Inferior parietal cortex (tissue), 1 donor: Measurements from ENCODE around the gene CCDC169.
"Not testable (repeated sequence)": the region's sequence is repeated elsewhere in the genome, so short reads cannot be mapped to it uniquely, and the experiment has no call there.

Experiments used
- DNase-seq: peaks from one replicate; pipeline ENCODE4 v3.0.0-alpha.2; 2016; ENCODE audit errors: extremely low spot score

The CCDC169 gene

DNA sequence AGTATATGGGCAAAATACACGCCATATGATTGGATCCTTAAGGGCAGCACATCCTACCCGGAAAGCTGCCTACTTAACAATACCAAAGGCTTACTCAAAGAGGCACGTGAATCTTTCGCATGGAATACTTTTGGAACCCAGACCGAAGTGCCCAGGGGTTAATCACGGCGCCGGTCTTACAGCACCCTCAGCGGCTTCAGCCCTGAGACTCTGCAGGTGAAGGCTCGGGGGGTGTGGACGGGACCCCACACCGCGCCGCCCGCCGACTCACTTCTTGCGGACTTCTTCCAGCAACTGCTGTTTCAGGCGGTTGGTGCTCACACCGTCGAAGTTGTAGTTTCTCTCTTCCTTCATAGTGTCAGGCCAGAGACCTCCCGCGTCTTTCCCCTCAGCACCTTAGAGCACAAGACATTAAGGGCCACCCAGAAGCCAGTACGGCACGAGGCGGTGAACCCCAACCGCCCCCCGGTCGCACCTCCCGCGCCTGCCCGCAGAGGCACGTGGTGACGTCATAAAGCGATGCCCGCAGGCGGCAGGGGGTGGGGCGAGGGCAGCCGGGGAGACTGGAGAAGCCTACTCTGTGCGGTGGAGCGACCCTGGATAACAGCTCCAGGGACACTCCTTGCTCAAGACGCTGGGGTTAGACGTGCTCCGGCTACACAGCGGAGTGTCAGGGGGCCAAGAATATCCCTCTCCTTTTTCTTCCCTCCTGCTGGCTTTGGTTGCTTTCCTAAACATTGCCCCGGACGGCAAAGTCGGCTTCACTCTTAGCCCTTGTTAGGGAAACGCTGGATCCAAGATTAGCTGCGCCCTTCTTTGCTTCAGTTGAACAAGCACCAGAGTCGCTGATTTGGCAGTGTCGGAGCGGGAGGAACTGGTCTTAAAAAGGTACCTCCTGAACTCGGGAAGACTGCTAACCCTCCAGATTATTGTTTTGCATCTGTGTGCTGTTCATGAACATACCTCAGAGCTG is at the start of gene CCDC169:
Gene CCDC169, minus strand, starts transcription at position 449 of the 973 bp plus-strand sequence. Its CDS starts 95 bp downstream, at position 354.
- peak; percentile 46 for DNase-seq

DNA sequence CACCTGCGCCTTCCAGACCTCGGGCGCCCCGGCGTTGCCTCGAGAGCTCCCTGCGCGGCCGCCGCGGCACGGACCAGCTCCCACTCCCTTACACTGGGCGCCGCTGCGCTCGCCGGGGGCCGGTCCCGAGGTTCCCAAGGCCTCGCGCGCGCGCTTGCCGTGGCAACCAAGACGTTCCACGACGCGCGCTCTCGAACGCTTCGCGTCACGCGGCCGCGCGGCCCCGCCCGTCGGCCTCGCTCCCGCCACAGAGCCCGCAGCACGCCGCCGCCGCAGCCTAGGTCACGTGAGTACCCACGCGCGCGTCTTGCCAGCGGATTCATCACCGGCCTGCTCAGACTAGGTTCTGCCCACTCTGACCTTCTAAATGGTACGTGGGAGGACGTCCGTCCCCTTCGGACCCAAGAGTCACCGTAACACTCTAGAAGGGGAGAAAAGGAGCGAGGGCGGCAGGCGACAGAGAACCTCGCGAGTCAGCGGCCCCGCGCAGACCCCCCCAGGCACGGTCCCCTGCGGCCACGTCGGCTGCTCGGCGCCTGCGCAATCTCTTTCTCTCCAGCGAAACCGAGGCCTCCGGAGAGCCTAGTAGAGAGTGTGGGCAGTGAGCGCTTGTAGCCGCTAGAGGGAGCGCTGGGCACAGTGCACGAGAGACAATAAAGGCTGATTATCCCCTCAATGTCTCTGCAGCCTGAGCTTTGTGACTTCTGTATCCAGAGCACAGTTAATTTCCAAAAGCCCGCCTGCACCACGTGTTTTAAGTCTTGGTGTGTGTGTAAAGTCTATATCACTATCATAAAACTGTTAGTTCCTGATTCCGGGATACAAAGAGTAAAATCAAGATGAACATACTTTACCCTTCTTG is 48.8 kb upstream of the CCDC169 start, which contains the start of gene SPART:
Gene SPART, minus strand, starts transcription at position 173 of the 862 bp plus-strand sequence. CDS start 10,564 bp downstream, outside the sequence.
- DNase-seq = peak; percentile 98

DNA sequence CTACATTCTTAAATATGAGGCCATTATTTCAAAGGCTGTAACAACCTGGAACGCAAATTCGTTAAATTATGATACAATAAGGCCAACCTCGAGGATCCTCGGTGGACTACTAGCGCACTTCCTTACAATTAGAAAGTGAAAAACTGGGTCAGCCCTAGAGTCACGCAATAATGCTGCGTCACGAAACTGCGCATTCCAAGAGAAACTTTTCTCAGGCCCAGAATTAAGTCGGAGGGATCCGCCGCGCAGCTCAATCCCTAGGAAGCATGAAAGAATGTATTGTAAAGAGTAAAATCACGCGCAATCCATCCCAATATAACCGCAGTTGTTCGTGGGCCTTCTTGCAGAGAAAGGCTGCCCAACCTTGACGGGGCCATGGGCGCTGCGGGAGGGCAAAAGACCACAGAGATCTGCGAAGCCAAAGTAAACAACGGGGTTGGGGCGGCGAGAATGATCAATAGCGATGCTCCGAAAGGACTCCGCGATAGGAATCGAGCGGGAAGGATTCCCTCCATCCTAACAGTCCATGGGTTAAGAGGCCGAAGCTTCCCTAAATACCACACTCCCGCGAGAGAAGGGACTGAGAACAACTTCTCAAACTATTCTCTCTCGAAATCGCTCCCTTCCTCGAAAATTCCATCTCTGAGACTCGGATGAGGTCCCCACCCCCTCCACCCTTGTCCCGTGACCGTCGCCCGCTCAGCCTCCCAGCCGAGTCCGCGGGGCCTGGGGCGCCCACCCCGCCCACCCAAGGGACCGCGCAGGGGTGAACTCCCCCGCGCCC is 48.0 kb upstream of the CCDC169 start:
- DNase-seq = peak; percentile 76

DNA sequence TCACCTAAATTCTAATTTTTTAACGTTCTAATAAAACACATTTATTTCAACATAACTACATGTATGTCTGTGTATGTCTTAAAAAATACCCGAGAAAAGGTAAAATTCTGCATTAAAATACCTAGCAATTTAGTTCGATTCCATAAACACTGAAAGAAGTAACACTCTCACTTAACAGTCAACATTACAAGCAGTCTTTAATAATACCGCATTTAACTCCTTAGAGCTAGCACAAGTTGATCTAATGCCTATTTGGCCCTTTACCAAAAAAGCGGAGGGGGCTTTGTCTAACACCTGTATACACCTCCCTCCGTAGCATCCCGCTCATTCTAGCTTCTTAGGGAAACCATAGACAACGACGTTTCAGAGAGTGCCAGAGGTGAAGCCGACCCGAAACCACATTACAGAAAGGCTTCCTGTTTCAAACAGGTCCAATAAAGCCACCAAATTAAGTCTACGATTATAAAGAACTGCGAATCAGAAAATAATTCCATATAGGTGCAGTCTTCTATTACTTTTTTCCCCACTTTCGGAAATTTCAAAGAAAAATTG is 47.3 kb upstream of the CCDC169 start:
- no peak for DNase-seq

DNA sequence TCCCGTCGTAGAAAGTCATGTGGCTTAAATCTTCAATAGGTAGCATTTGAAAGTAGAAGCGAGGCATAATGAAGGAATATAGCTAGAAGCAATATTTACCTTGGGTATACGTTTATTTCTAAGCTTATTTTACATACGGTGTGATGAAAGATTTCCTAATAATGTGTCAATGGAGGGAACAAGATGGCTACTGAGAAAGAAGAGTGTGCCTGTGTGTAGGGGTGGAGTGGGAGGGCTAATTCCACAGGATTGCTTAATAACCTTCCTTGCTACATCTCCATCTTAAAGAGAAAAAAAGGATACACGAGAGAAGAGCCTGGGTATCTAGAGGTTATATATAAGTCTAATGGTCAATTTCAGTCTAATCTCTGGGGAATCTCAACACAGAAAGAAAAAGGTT is 46.6 kb upstream of the CCDC169 start:
- no peak for DNase-seq

DNA sequence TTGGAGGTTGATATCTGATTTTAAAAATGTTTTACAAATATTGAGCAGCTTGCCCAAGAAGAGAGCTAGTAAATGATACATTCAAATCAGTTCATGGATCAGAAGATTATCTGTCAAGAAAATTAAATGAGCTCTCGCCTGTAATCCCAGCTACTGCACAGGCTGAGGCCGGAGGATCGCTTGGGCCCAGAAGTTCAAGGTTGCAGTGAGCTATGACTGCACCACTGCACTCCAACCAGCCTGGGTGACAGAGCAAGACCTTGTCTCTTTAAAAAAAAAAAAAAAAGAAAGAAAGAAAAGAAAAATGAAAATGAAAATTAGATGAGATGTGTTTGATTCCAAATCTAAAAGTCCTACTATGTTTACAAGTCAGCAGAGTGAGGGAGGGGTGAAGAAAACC is 46.2 kb upstream of the CCDC169 start:
- DNase-seq = no peak

DNA sequence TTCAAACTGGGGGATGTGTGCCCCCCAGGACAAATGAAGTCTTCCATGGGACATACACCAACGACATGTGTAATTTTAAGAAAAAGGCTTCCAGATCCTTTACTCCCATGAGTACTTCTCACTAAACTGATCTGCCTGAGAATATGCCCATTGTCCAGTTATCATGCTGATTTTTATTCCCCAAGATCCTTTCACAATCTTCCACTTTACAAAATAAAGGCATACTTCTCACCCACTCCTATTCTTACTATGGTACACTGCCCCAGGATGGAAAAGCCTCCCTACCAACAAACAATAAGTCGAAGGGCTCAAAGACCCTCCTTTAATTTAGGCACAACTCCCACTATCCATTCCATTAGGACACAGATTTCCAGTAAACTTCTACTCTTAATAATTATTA is 45.1 kb upstream of the CCDC169 start:
- DNase-seq = no peak

DNA sequence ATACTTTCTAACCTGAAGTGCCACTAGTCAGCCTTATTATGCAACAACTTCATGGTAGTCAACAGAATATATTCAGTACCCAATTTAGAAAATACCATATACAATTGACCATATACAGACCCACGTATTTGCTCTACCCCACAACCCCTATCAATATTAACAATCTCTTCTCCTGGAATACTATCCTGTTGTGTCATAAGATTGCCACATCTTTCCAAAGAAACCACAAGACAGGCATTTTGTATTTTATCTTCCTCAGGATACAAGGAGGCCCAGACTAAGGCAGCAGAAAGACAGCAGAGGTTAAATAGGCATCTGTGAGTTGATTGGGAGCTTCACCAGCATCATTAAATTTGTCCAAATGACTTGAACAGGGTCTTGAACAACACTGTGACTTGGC is 44.1 kb upstream of the CCDC169 start:
- no peak for DNase-seq

DNA sequence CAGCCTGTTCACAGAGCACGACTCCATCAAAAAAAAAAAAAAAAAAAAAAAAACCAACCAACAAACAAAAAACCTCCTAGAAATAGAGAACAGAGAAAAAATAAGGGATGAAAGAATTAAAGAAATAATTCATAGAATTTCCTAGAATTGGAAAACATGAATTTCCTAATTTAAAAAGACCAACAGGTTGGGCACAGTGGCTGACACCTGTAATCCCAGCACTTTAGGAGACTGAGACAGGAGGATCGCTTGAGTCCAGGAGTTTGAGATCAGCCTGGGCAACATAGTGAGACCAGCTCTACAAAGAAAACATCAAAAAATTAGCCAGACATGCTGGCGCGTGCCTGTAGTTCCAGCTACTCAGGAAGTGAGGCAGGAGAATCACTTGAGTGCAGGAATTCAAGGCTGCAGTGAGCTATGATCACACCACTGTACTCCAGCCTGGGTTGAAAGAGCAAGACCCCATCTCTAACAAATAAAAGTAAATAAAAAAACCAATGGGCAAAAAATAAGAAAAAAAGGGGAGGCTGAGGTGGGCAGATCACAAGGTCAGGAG is 42.1 kb upstream of the CCDC169 start:
- DNase-seq = no peak

DNA sequence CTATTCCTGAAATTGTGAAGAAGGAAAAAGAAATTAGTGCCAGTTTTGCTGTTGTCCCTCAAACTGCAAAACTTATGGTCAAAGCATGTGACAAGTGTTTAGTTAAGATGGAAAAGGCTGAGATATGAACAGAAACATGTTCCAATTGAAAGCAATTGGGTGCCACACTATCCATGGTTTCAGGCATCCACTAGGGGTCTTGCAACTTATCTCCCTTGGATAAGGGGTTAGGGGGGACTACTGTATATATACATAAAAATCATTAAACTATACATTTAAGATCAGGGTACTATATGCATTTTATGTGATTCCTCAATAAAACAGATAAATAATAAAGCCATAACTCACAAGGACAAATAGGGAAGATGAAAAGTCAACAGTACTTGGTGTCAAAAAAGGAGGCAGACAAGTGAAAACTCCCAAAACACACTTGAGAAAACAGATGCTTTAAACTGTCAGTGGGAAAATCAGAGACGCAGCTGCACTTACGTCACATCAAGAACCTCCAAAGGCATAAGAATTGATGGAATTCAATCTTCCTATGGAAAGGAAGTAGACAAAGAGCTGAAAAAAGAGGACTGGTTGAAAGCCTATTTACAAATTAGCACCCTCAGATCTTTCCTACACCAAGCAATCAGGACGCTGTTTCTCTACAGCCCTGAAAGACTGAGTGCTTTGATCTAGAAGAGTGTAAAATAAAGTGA is 40.5 kb upstream of the CCDC169 start:
- DNase-seq = no peak

DNA sequence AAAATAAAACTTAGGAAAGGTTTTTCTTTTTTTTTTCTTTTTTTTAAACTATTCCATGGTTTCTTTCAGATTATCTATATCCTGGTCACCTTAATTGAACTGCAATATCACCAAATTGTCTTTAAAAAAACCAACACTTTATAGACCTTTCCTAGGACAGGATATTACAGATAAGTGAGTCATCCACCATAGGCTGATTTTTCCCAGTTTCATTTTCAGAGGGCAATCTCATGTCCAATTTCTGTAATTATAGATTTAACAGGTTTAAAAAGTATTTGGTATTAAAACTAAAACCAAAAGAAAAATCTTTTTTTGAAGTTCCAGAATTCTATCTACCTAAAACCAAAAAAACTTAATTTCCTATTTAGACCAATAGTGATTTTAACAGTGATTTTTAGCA is 35.4 kb upstream of the CCDC169 start:
- DNase-seq = no peak

DNA sequence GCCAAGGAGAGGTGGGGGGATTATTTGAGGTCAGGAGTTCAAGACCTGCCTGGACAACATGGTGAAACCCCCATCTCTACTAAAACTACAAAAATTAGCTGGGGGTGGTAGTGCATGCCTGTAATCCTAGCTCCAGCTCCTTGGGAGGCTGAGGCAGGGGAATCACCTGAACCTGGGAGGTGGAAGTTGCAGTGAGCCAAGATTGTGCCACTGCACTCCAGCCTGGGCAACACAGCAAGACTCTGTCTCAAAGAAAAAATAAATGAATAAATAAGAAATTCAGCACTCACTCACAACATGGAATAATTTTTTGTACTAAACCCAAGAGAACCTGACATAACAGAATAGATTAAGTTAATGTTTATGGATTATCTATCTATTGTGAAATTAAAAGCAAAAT is 34.6 kb upstream of the CCDC169 start:
- DNase-seq = not testable (repeated sequence)

DNA sequence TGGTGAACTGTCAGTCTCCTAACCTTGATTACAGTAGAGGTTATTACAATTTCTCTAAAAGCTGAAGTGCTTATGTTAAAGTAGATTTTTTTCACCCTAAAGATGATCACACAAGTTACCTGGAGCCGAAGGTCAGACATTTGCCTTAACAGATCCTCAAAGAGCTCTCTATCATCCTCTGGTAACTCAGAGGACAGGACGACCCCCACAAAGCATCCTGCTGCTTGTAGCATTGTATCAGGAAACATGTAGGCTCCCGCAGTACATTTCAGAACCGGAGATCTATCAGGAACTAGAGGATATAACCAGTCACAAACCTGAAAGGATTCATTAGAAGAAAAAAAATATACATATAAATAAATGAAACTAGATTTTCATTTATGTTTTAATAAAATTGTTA is 33.7 kb upstream of the CCDC169 start:
- DNase-seq = no peak

DNA sequence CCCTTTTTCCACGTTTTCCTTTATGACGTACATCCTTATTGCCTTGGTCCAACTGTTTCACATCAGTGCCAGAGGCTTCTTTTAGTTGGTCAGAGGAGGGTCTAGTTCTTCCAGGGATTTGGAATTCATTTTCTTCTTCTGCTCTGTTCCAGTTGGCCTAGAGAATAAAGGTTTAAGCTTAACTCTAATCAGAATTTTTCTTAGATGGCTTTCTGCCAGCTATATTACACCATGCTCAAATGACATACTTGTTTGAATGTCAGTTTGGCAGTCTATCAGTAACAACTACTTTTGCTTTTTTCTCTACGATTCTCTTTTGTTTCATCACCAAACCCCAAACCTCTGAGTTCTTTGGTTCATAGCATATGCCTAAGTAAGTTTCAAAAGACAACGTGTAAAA is 31.7 kb upstream of the CCDC169 start:
- DNase-seq = no peak

DNA sequence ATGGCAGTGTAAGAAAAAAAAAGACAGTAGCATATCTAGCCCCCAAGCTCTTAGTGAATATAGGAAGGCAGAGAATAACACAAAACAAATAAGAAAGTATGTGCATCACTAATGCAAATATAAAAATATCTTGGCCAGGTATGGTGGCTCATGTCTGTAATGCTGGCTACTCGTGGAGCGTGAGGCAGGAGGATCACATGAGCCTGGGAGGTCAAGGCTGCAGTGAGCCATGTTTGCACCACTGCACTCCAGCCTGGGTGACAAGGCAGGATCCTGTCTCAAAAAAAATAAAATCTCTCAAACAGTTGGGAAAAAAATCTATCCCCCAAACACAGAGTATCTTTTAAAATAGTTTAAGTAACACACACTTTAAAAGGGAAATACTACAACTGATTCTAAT is 31.2 kb upstream of the CCDC169 start:
- no peak for DNase-seq

DNA sequence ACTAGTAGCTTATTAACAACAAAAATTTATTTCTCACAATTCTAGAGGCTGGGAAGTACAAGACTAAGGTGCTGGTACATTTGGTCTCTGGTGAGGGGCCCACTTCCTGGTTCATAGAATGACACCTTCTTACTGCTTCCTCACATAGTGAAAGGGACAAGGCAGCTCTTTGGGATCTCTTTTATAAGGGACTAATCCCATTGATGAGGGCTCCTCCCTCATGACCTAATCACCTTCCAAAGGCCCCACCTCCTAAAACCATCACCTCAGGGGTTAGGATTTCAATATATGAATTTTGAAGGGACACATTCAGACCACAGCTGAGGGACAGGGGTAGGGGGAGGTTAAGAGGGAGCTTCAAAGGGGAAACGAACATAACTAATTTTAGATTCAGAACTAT is 28.3 kb upstream of the CCDC169 start:
- no peak for DNase-seq

DNA sequence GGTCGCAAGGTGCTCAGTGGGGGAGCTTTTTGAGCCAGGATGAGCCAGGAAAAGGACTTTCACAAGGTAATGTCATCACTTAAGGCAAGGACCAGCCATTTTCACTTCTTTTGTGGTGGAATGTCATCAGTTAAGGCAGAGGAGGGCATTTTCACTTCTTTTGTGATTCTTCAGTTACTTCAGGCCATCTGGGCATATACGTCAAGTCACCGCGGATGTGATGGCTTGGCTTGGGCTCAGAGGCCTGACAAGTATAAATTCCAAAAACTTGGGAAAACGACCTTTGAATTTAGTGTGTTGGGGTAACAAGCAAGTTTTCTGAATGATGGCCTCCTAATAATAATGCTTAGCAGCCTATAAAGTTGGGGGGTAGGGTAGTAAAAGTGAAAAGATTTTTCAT is 27.3 kb upstream of the CCDC169 start:
- not testable (repeated sequence) for DNase-seq

DNA sequence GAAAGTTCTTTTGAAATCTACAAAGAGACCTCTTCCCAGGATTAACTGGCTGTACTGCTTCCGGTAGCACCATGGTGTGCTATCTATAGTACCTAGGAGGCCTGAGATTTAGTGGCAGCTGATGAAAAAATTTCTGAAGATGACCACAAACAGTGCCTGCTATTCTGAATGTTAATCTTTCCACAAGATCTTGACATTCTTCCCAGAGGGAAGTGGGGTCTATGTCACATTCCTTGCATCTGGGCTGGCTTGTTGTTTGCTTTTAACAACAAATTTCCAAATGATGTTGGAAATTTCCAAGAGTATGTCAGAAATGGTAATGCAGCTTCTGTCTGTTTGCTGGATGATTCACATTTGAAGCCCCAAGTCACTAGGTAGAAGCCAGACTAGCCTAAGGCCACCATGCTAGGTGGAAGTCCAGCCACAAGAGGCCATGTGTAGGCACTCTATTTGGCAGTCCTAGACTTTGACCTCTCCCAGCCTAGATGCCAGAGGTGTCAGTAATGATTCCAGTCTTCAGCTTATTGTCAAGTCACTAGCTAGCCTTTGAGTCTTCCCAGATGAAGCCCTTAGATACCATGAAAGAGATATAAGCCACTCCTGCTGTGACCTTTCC is 26.4 kb upstream of the CCDC169 start:
- no peak for DNase-seq

DNA sequence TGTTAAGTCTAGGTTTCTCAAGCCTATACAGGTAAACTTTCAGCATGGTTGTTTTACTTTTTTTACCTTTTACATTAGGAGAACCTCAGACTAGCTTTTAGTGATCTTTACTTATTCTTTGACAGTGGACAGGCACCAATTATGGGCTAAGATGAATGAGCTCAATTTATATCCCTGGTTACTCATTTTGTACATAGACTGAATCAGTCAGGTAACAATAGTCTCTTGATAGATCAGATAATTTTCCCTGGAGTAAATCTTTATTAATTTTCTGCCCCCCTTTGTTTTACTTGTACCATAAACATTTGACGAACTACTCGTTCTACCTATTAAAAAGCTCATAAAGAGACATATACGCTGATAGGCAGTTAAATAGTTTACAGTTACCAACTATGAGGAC is 25.8 kb upstream of the CCDC169 start:
- no peak for DNase-seq

DNA sequence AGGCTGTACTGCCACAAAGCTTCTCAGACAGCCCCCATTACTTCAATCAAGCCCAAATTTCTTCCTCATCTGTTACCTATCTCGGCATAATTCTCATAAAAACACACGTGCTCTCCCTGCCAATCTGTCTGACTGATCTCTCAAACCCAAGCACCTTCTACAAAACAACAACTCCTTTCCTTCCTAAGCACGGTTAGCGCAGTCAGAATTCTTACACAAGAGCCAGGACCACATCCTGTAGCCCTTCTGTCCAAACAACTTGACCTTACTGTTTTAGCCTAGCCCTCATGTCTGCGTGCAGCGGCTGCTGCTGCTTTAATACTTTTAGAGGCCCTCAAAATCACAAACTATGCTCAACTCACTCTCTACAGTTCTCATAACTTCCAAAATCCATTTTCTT is 22.2 kb upstream of the CCDC169 start:
- not testable (repeated sequence) for DNase-seq
